HG03135 (cell line): ENCODE data around the gene JAK2.

Source experiments
- ATAC-seq: cut with Tn5 transposase; IDR thresholded peaks from one replicate; pipeline ENCODE4 v1.9.1; 2021; ENCODE audit warnings: mild to moderate bottlenecking, moderate library complexity; ENCODE audit not compliant: unreplicated experiment

Gene JAK2

GRCh38 chr9:5122516-5122915, 137.4 kb downstream of the JAK2 start:
- ATAC-seq, result no peak

GRCh38 chr9:5140151-5140550, 155.1 kb downstream of the JAK2 start:
- ATAC-seq, result no peak

GRCh38 chr9:5144217-5144616, 159.1 kb downstream of the JAK2 start:
- no peak for ATAC-seq

GRCh38 chr9:5146241-5146640, 161.2 kb downstream of the JAK2 start:
- no peak for ATAC-seq
